Astrocyte (in vitro differentiated cells and primary cell): ENCODE results near the gene ITGAV. TPM values are rescaled to one million over a fixed set of nuclear protein-coding genes. Genes with fewer than 3 reads are reported as not detected.
A peak's percentile ranks its signal among the peaks of the same experiment; 100 is the strongest.

Source experiments
- DNase-seq: peaks from one replicate; pipeline ENCODE4 v3.0.0-alpha.2; 2010; ENCODE audit warnings: low read depth
- FAIRE-seq: peaks from 2 replicates; lab custom pipeline; 2011; peaks lifted over from hg19 to GRCh38; lab: Jason Lieb, UNC
- H2AFZ ChIP-seq: 2 replicates; pipeline ENCODE4 v1.6.0; 2012; ENCODE audit warnings: low read depth, low read length, inconsistent platforms
- H3K27ac ChIP-seq: 2 replicates; pipeline ENCODE4 v1.5.1; 2011; ENCODE audit warnings: low read depth, low read length, inconsistent platforms
- H3K27me3 ChIP-seq: 2 replicates; pipeline ENCODE4 v1.6.0; 2011; ENCODE audit warnings: low read length, inconsistent platforms; ENCODE audit not compliant: insufficient read depth
- H3K36me3 ChIP-seq: 2 replicates; pipeline ENCODE4 v1.5.1; 2011; ENCODE audit warnings: low read length, inconsistent platforms; ENCODE audit not compliant: insufficient read depth
- H3K4me1 ChIP-seq: 2 replicates; pipeline ENCODE4 v1.5.1; 2011; ENCODE audit warnings: low read length, inconsistent platforms; ENCODE audit not compliant: insufficient read depth
- H3K4me2 ChIP-seq: 2 replicates; pipeline ENCODE4 v1.6.0; 2012; ENCODE audit warnings: low read length, inconsistent platforms
- H3K4me3 ChIP-seq: 2 replicates; pipeline ENCODE4 v1.5.1; 2011; ENCODE audit warnings: low read depth, mild to moderate bottlenecking, low read length, inconsistent platforms; ENCODE audit not compliant: insufficient read depth
- H3K79me2 ChIP-seq: 2 replicates; pipeline ENCODE4 v1.6.0; 2012; ENCODE audit warnings: mild to moderate bottlenecking, low read length, inconsistent platforms; ENCODE audit not compliant: insufficient read depth
- H3K9ac ChIP-seq: 2 replicates; pipeline ENCODE4 v1.6.0; 2012; ENCODE audit warnings: mild to moderate bottlenecking, low read length, inconsistent platforms
- H3K9me3 ChIP-seq: 2 replicates; pipeline ENCODE4 v1.5.1; 2012; ENCODE audit warnings: low read depth, mild to moderate bottlenecking, low read length, inconsistent platforms; ENCODE audit not compliant: insufficient read depth
- H4K20me1 ChIP-seq: 2 replicates; pipeline ENCODE4 v1.6.0; 2012; ENCODE audit warnings: low read length, inconsistent platforms; ENCODE audit not compliant: insufficient read depth
- H3K27ac Mint-ChIP-seq: one replicate; pipeline ENCODE4 v1.8.0; 2021; ENCODE audit warnings: mild to moderate bottlenecking, mixed read lengths; ENCODE audit not compliant: unreplicated experiment
- H3K27me3 Mint-ChIP-seq: one replicate; pipeline ENCODE4 v1.8.0; 2021; ENCODE audit warnings: low read depth, mixed read lengths; ENCODE audit not compliant: unreplicated experiment
- H3K36me3 Mint-ChIP-seq: one replicate; pipeline ENCODE4 v1.8.0; 2021; ENCODE audit warnings: low read depth, mixed read lengths; ENCODE audit not compliant: unreplicated experiment
- H3K4me1 Mint-ChIP-seq: one replicate; pipeline ENCODE4 v1.8.0; 2021; ENCODE audit warnings: low read depth, mixed read lengths; ENCODE audit not compliant: unreplicated experiment
- H3K4me3 Mint-ChIP-seq: one replicate; pipeline ENCODE4 v1.8.0; 2021; ENCODE audit warnings: mild to moderate bottlenecking, moderate library complexity, mixed read lengths; ENCODE audit not compliant: unreplicated experiment
- H3K9me3 Mint-ChIP-seq: one replicate; pipeline ENCODE4 v1.8.0; 2021; ENCODE audit warnings: mild to moderate bottlenecking, mixed read lengths; ENCODE audit not compliant: unreplicated experiment
- EZH2 ChIP-seq: IDR thresholded peaks from 2 replicates; pipeline ENCODE4 v1.6.1; 2012; ENCODE audit warnings: mild to moderate bottlenecking, low read length, inconsistent platforms; ENCODE audit not compliant: insufficient read depth
- total RNA-seq: library from RNA; stranded (reverse); gene quantifications from 2 replicates; pipeline ENCODE4 v1.2.1, GENCODE V29; 2021
- TF ChIP-seq, protein P1 (sequence below): IDR thresholded peaks from 2 replicates; pipeline ENCODE4 v1.5.1; 2011; ENCODE audit warnings: low read depth, mild to moderate bottlenecking, inconsistent platforms, low read length, moderate library complexity; ENCODE audit not compliant: insufficient read depth

ITGAV gene
- total RNA-seq, 1 donor from 2014 or later = 661 TPM

DNA sequence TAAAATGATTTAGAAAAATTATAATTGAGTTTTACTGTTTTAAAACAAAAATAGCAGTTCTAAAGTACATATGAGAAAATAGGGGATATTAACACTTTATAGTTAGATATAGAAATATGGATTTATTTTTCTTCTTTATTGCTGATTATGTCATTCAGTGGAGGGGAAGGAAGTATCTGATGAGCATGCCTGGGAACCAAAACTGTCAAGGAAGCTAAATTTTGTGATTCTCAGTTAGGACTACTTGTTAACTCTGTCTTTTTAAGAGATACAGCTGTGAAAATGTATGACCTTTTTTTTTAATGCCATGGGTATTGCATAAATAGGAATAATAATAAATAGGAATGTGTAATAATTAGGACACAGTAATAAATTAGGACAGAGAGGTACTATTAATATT lies 44.8 kb downstream of the ITGAV start:
- no peak for DNase-seq
- Mint-ChIP-seq H3K9me3 (no peaks in the 10 kb centered on the region), H3K4me3 (no peak overlapping the region), H3K36me3 (peaks cover 3% of the 10 kb centered on the region), H3K4me1 (peaks cover 31% of the 10 kb centered on the region), H3K27ac (no peak overlapping the region), H3K27me3 (no peaks in the 10 kb centered on the region)
- Histone ChIP-seq H3K36me3 (peaks cover 34% of the 10 kb centered on the region), H4K20me1 (peaks cover 22% of the 10 kb centered on the region), H3K79me2 (peaks cover 22% of the 10 kb centered on the region), H3K9me3 (no peaks in the 10 kb centered on the region), H3K27me3 (no peaks in the 10 kb centered on the region), H3K9ac (no peak overlapping the region), H3K4me1 (peaks cover 4% of the 10 kb centered on the region), H2AFZ (no peak overlapping the region), H3K4me3 (no peak overlapping the region), H3K4me2 (no peak overlapping the region), H3K27ac (no peak overlapping the region)
- FAIRE-seq = no peak
- TF ChIP-seq EZH2 = no peak

DNA sequence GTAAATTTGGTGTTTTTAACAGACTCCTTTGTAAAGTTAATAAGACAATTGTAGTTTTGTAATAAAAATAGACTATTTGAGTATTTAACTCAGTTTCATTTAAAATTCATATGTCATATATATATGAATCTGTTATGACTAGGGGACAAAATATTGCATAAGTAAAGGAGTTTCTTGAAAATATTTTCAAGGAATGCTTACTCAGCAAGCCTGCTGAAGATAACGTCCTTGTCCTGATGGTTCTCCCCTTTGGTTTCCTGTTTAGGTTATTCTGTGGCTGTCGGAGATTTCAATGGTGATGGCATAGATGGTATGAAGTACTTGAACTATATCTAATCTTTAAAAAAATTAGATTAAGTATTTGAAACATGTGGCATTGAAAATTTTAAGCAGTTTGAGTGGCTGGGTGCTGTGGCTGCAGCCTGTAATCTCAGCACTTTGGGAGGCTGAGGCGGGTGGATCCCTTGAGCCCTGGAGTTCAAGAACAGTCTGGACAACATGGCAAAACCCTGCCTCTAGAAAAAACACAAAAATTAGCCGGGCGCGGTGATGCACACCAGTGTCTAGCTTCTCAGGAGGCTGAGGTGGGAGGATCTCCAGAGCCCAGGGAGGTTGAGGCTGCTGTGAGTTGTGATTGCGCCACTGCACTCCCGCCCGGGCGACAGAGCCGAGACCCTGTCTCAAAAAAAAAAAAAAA lies 47.1 kb downstream of the ITGAV start:
- FAIRE-seq = no peak
- peaks cover 36% of the 10 kb centered on the region for H3K4me1 Mint-ChIP-seq
- TF ChIP-seq, protein P1, sequence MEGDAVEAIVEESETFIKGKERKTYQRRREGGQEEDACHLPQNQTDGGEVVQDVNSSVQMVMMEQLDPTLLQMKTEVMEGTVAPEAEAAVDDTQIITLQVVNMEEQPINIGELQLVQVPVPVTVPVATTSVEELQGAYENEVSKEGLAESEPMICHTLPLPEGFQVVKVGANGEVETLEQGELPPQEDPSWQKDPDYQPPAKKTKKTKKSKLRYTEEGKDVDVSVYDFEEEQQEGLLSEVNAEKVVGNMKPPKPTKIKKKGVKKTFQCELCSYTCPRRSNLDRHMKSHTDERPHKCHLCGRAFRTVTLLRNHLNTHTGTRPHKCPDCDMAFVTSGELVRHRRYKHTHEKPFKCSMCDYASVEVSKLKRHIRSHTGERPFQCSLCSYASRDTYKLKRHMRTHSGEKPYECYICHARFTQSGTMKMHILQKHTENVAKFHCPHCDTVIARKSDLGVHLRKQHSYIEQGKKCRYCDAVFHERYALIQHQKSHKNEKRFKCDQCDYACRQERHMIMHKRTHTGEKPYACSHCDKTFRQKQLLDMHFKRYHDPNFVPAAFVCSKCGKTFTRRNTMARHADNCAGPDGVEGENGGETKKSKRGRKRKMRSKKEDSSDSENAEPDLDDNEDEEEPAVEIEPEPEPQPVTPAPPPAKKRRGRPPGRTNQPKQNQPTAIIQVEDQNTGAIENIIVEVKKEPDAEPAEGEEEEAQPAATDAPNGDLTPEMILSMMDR = no peak
- no peak for TF ChIP-seq EZH2
- Histone ChIP-seq H3K79me2 (peaks cover 1% of the 10 kb centered on the region), H4K20me1 (peaks cover 15% of the 10 kb centered on the region), H3K27ac (no peak overlapping the region), H3K9ac (no peak overlapping the region), H2AFZ (no peak overlapping the region), H3K4me3 (no peak overlapping the region), H3K4me2 (no peak overlapping the region), H3K27me3 (no peaks in the 10 kb centered on the region), H3K4me1 (peaks cover 2% of the 10 kb centered on the region), H3K36me3 (peaks cover 47% of the 10 kb centered on the region), H3K9me3 (no peaks in the 10 kb centered on the region)
- DNase-seq = no peak
- H3K36me3 Mint-ChIP-seq = peaks cover 3% of the 10 kb centered on the region
- H3K9me3 Mint-ChIP-seq = no peaks in the 10 kb centered on the region
- peak overlapping the region; percentile 3 for H3K27ac Mint-ChIP-seq
- H3K27me3 Mint-ChIP-seq = no peaks in the 10 kb centered on the region
- H3K4me3 Mint-ChIP-seq = no peak overlapping the region

DNA sequence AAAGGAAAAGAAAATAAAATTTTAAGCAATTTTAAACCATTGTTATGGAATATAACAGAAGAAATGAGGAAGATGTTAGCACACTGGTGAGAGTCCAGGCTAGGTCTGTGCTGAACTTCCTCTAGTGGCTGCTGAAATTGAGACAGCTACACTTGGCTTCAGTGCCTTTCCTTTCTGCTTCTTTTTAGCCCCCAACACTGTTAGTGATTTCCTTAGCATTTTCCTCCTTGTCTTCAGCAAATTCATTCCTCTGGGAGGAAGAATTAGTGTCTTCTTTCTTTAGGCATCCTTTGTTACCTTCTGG lies 47.6 kb downstream of the ITGAV start:
- no peaks in the 10 kb centered on the region for H3K79me2 ChIP-seq
- H3K27ac ChIP-seq = no peak overlapping the region
- H4K20me1 ChIP-seq = peaks cover 15% of the 10 kb centered on the region
- H3K4me1 Mint-ChIP-seq = peaks cover 37% of the 10 kb centered on the region
- H3K27me3 Mint-ChIP-seq = no peaks in the 10 kb centered on the region
- TF ChIP-seq, protein P1 = no peak
- TF ChIP-seq EZH2 = no peak
- H3K9me3 Mint-ChIP-seq = no peaks in the 10 kb centered on the region
- H3K36me3 Mint-ChIP-seq = peaks cover 3% of the 10 kb centered on the region
- H3K27ac Mint-ChIP-seq = peak overlapping the region; percentile 2
- H2AFZ ChIP-seq = no peak overlapping the region
- no peaks in the 10 kb centered on the region for H3K27me3 ChIP-seq
- H3K4me2 ChIP-seq = no peak overlapping the region
- H3K9ac ChIP-seq = no peak overlapping the region
- H3K4me3 Mint-ChIP-seq = no peak overlapping the region
- no peak overlapping the region for H3K4me3 ChIP-seq
- FAIRE-seq (no peak), DNase-seq (no peak)
- no peaks in the 10 kb centered on the region for H3K9me3 ChIP-seq
- H3K4me1 ChIP-seq = peaks cover 2% of the 10 kb centered on the region
- H3K36me3 ChIP-seq = peaks cover 52% of the 10 kb centered on the region
